ENCODE measurements around the gene UMAD1. TPM values are rescaled to one million over a fixed set of nuclear protein-coding genes. Genes with fewer than 3 reads are reported as not detected.
A peak's percentile ranks its signal among the peaks of the same experiment; 100 is the strongest.

UMAD1 gene
- total and polyA plus RNA-seq, 2 of the 4 experiments (the other 2 are of a cell fraction), result 5.2 to 8.4 TPM

GRCh38 chr7:7641129-7641663 lies 644 bp downstream of the UMAD1 start:
- 0% methylated on average over 3 of the region's 22 CpGs; no CpG with 5 or more reads in 1 of the 2 experiments for WGBS, 2 experiments (ENCODE audit: extremely low coverage in 2 of 2, insufficient read length in 1 of 2)
- H3K18ac ChIP-seq (ENCODE audit: low read depth, low read length), result no peak overlapping the region
- H3K9me3 ChIP-seq (ENCODE audit: control insufficient read depth, insufficient read depth, low read length), result no peaks in the 10 kb centered on the region
- H2BK20ac ChIP-seq (ENCODE audit: low read depth, low read length), result no peak overlapping the region
- peak; percentile 6 for ATAC-seq (ENCODE audit: low read depth)
- H3K79me1 ChIP-seq (ENCODE audit: low read depth in 1 of 2, low read length in 2 of 2), result peaks cover 13 to 24% of the 10 kb centered on the region in 2 experiments
- no peaks in the 10 kb centered on the region; the same call in 1 of the 2 replicates for H3K9me1 ChIP-seq (ENCODE audit: insufficient read depth, low read length)
- H3K23ac ChIP-seq (ENCODE audit: low read depth, low read length), result peak overlapping the region; percentile 73
- no peaks in the 10 kb centered on the region for H3K36me3 ChIP-seq (ENCODE audit: control insufficient read depth, insufficient read depth, low read length)
- peak overlapping the region; percentile 56 to 78 for H4K8ac ChIP-seq (ENCODE audit: low read depth in 2 of 2, low read length in 2 of 2)
- H2AK9ac ChIP-seq (replicated peaks; ENCODE audit: low read depth, low read length, poor library complexity), result peak overlapping the region; percentile 80
- in situ Hi-C loops (cut with MboI; ENCODE audit: low sequenced_read_pairs), result no loop called here
- 0 out of 2 replicates have a peak overlapping the region, but pooled peaks have one; percentile 51 for H2BK120ac ChIP-seq (ENCODE audit: low read depth, low read length)
- no peaks in the 10 kb centered on the region for H4K20me1 ChIP-seq (ENCODE audit: insufficient read depth, low read length)
- CTCF ChIA-PET, result no interaction called here
- peak overlapping the region; percentile 59 for H4K5ac ChIP-seq (ENCODE audit: low read depth, low read length)
- peak overlapping the region; percentile 97 for H3K4me2 ChIP-seq (ENCODE audit: low read depth, low read length)
- H3K14ac ChIP-seq (replicated peaks; ENCODE audit: low read depth, low read length), result peak overlapping the region; percentile 57; the same call in 1 of the 2 replicates
- no peaks in the 10 kb centered on the region for H3K4me1 ChIP-seq (ENCODE audit: control insufficient read depth, insufficient read depth, low read length)
- peak overlapping the region; percentile 65 for H3K4ac ChIP-seq (ENCODE audit: low read depth, low read length)
- H3K27ac ChIP-seq (ENCODE audit: insufficient read depth, low read length), result peak overlapping the region; percentile 58
- no peak overlapping the region for H2AK5ac ChIP-seq (ENCODE audit: low read depth, low read length)
- dilution Hi-C loops (cut with HindIII; ENCODE audit: low sequenced_read_pairs, unreplicated experiment), result no loop called here
- H3K9ac ChIP-seq (ENCODE audit: low read depth, low read length), result peak overlapping the region; percentile 36
- intact Hi-C loops (cut with micrococcal nuclease), result loop anchor here (2.0 to 5.0 kb wide), 6 partner anchors 56 to 576 kb away; no protein-coding TSS in a partner anchor
- peak overlapping the region; percentile 96 for H2AFZ ChIP-seq (replicated peaks; ENCODE audit: low read length, poor library complexity)
- DNase-seq, result peak; percentile 11
- 0 out of 3 replicates have a peak overlapping the region, but pooled peaks have one; percentile 5 for H2BK15ac ChIP-seq (ENCODE audit: low read depth, low read length)
- peak overlapping the region; percentile 19; the same call in 1 of the 2 replicates for H4K91ac ChIP-seq (ENCODE audit: insufficient read depth, low read depth, low read length)
- H3K56ac ChIP-seq (ENCODE audit: extremely low read depth, insufficient read depth, low read length), result peak overlapping the region; percentile 33; the same call in 1 of the 2 replicates
- H3K4me3 ChIP-seq (ENCODE audit: insufficient read depth, low read depth, low read length), result peak overlapping the region; percentile 70
- no TSS peak for BruUV-seq (replicated peaks)
- no peaks in the 10 kb centered on the region for H3K27me3 ChIP-seq (ENCODE audit: control insufficient read depth, insufficient read depth, low read length)
- POLR2A ChIA-PET (ENCODE audit: unreplicated experiment), result no interaction called here
- no peak for TF ChIP-seq CTCF (conservative IDR thresholded peaks at IDR 0.05; ENCODE audit: low read depth, low read length)
- no peak for TF ChIP-seq FOS (IDR thresholded peaks at IDR 0.05; ENCODE audit: low read depth, low read length)
- TF ChIP-seq RAD21 (IDR thresholded peaks at IDR 0.05; ENCODE audit: low read length), result no peak
- no peak for TF ChIP-seq SMC3 (IDR thresholded peaks at IDR 0.05; ENCODE audit: low read depth, low read length)
- no peak for TF ChIP-seq ELK1 (IDR thresholded peaks at IDR 0.05; ENCODE audit: borderline replicate concordance, low read depth, low read length)
- no peak for TF ChIP-seq RFX5 (IDR thresholded peaks at IDR 0.05; ENCODE audit: low read depth, low read length)
- TF ChIP-seq CHD1 (IDR thresholded peaks at IDR 0.05; ENCODE audit: low read depth, low read length), result no peak
- no peak for TF ChIP-seq BHLHE40 (IDR thresholded peaks at IDR 0.05; ENCODE audit: low read depth, low read length)
- no peak for TF ChIP-seq POLR2A (IDR thresholded peaks at IDR 0.05; ENCODE audit: low read depth, low read length)
- TF ChIP-seq RCOR1 (IDR thresholded peaks at IDR 0.05; ENCODE audit: insufficient replicate concordance, low read length), result no peak
- TF ChIP-seq CEBPB (IDR thresholded peaks at IDR 0.05; ENCODE audit: low read depth, low read length), result no peak
- no peak for TF ChIP-seq MAZ (IDR thresholded peaks at IDR 0.05; ENCODE audit: borderline replicate concordance, low read depth, low read length)
- no peak for TF ChIP-seq NFE2L2 (IDR thresholded peaks at IDR 0.05; ENCODE audit: low read depth, low read length)
- no peak for TF ChIP-seq MXI1 (IDR thresholded peaks at IDR 0.05; ENCODE audit: borderline replicate concordance, low read depth, low read length)
- no peak for TF ChIP-seq MAFK (IDR thresholded peaks at IDR 0.05; ENCODE audit: low read depth, low read length)
- TF ChIP-seq USF2 (IDR thresholded peaks at IDR 0.05; ENCODE audit: low read depth, low read length), result no peak
- H2BK5ac ChIP-seq (ENCODE audit: low read depth, low read length, poor library complexity, severe bottlenecking), result peak overlapping the region; percentile 59
